NK-92 (cell line): Measurements from ENCODE around the gene PLXNB2.

Experiments
- DNase-seq: peaks from one replicate; lab custom pipeline; 2025; ENCODE audit not compliant: unreplicated experiment; lab: John Stamatoyannopoulos, UW

PLXNB2 gene

DNA sequence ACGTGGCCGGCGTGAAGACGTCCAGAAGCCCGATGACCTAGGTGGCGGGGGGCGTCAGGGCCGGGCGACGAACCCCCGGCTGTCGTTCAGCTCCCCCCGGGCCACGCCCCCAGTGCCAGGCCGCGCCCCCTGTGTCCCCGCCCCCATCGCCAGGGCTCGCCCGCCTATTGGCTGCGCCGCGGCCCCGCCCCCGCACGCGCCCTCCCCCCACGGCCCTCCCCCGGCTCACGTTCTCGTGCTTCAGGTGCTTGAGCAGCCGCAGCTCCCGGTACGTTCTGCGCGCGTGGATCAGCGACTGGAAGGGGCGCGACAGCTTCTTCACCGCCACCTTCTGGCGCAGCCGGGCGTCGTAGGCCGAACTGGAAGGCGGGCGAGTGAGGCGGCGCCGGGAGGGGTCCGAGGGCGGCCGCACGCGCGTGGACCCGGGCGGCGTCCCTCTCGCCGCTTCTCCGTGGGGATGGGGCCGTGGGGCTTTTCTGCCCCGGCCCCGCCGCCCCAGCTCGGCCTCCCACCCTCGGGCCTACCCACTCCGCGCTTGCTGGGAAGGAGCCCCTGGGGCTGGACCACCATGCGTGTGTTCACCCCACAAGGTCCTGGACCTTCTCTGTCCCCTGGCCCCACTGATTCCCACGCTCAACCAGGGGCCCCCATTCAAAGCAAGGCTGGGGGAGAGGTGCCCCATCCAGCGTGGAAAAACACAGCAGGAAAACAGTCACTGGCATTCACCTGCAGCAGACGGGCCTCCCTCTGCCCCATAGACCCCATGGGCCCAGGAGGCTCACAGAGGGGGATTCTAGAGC is 39.7 kb downstream of the PLXNB2 start:
- no peak for DNase-seq

DNA sequence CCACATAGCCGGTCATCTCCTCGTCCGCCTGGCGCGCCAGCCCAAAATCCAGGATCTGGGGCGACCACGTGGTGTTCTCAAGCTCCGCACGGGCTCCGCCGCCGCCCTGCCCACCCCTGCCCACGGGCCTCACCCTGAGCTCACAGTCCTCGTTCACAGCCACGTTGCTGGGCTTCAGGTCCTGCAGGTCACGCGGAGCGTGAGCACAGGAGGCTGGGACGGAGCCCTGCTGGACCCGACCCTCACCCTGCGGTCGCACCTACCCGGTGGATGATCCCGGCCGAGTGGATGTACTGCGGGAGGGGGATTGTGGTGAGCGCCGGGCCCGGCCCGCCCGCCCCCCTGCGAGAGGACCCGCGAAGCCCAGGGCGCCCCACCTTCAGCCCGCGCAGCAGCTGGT is 40.5 kb downstream of the PLXNB2 start:
- no peak for DNase-seq

DNA sequence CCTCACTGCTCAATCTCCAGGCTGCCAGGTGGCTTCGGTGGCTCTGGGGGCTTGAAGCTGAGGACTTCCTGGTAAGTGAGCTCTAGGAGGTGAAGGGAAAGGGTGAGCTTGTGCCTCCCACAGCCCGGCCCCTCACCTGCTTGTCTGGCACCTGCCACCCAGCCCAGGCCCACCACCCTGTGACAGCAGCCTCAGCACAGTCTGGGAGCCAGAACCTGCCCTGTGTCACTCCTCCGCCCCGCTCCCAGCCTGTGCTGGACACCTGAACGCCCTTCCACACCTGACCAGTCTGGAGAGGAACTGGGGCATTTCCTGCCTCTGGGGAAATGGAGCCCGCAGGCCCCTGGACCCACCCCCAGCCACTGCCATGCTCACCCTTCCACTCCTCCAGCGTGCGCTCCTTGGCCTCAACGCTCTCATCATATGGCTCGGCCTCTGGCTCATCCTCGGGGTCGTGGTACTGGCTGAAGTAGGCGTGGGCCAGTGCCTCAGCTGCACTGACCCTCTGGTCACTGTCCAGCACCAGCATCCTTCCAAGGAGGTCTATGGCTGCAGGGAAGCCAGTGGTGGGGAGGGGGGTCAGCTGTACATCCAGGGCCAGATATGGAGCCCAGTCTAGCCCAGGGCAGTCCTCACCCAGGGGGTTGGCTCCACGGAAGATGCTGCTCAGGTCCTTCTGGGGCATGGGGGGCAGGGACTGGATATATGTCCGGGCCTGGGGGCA is 42.3 kb downstream of the PLXNB2 start:
- no peak for DNase-seq

DNA sequence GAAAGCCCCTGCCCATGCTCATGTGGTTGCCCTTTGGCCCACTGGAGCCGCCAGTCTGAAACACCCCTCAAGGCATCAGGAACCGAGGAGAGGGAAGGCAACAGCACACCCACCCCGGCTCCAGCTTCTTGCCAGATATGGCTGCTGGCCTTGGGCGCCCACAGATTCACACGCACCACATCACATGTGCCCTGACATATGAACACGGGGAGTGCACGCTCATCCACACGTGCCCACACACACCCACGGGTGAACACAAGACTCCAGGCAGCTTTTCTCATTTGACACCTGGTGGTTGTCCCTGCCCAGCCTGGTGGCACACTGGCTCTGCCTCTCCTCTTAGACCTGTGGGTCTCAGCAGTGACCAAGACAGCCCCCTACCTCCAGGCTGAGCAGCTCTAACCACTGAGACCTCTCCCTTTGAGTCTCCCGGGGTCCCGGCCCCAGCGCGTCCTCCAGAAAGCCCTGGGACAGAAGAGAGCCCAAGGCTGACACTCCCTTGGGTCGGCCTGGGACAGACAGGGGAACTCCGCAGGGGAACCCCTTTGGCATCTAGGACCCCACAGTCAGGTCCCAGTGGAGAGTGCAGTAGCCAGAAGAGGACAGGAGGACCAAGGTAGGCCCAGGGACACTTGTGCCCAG is 43.2 kb downstream of the PLXNB2 start:
- no peak for DNase-seq

DNA sequence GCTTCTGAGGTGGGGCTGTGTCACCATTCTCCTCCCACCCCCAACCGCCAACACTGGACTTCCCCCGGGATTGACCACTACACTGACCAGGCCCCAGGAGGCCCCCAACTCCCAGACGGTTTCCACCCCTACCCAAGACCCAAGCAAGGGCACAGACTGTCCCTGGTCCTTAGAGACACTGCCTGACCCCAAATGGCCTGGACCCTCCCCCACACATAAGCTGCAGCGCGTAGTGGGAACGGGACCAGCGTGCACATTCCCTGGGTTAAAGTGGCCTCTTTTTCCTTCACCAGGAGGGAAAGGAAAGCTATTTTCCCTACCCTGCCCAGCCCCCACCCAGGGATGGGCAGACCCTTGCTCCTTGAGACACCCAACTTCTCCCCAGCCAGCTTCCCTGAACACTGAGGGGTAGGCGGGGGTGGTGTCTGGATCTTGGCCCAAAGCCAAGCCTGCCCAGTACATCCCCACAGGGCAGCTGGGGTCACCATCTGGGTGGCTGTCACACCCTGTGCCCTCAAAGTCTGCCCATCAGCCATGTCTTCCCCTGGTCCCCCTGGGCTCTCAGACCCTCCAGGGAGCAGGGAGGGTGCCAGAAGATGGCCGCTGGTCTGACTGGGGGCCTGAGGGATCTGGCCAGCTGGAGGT is 44.4 kb downstream of the PLXNB2 start:
- DNase-seq, result no peak

DNA sequence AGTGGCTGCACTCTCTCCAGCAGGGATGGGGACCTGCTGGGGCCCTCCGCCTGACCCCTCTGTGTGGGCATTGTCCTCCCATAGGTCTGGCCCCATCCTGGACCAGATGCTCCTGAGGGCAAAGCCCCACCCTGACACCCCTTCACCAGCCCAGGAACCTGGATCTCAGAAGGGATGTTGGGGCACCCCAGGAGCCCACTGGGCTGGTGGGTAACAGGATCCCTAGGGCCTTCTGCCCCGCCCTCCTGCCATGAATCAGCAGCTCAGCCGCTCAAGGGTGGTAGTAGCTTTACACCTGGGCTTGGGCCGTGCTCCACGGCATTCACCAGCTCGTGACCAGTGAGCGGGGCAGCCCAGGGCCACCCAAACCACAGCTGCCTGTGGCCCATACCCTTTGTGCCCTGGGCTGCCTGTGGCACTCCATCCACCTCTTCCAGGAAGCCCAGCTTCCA is 45.0 kb downstream of the PLXNB2 start:
- no peak for DNase-seq

DNA sequence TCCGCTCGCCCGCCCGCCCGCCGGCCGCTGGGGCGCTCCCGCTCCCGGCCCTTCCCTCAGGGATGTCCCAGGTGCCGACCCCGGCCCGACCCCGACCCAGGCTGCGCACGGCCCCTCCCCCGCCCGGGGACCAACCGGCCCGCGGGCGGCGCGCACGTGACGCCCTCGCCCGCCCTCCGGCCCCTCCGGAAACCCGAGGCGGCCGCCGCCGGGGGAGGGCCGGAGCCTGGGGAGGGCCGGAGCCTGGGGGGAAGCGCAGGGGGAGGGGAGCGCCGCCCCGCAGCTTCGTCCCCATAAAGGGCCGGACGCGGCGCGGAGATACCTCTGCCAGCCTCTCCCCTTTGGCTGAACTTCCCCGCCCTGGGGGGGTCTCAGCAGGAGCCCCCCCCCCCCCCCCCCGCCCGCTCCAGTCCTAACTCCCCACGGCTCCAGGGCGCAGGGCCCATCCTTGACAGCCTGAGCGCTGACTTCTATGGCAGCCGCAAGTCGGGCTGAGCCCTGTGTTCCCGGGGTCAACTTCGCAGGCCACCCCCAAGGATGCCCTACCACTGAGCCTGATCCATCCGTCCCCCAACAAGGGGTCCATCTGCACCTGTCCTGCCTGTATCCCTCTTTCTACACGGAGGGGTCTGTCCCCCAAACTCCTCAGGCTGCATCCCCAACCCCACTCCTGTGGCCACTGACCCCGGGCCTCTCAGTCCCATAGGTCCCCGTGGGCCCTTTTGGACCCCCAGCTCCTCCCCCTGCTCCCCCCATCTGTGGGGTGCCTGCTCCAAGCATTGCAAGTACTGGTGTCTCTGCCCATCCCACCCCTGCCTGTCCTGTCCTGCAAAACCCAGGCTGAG is 45.6 kb downstream of the PLXNB2 start, which contains the start of gene MAPK12:
Gene MAPK12 (minus strand): TSS at position 69 of the 845 bp plus-strand sequence. CDS start 174 bp downstream, outside the sequence.
- DNase-seq, result no peak

DNA sequence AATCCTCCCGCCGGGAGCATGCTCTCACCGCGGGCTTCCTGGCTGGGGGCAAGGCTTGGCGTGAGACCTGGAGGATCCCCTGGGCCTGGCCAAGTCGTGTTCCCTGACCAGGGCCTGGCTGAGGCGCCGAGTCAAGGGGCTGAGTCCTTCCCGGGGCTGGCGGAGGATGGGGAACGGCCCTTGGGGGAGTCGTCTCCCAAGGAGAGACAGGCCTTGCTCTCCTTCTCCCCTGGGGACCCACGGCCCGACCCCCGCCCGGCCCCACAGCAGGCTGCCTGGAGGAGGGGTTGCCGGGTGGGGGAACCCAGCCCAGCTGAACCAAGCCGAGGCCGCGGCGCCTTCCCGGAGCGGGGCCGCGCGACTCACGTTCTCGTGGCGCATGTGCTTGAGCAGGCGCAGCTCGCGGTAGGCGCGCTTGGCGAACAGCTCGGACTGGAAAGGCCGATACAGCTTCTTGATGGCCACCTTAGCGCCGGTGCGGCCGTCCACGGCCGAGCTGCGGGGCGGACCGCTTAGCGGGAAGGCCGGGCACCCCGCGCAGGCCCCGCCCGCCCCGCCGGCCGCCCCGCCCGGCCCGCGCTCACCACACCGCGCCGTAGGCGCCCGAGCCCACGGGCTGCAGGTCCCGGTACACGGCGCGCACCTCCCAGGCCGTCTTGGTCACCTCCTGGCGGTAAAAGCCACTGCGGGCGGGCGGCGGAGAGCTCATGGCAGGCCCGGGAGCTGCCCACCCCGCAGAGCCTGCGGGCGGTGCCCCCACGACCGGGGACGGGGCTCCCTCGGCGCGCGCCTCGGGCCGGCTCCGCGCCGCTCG is 46.4 kb downstream of the PLXNB2 start:
- no peak for DNase-seq

DNA sequence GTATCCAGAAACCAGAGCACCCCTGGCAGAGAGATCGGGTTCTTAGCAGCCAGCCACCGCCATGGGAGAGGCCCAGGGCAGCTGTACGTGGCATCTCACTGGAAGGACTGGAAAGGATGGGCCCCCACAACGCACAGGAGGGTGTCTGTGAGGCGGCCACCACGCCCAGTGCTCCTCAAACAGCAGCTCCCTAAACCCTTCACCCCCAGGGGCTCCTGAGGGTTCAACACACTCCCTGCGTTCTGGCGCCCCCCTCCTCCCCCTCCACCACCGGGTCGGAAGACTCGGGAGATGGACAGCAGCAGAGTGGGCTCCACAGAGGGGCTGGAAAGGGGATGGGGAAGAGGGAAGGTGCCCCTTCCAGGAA is 47.0 kb downstream of the PLXNB2 start:
- DNase-seq, result no peak

DNA sequence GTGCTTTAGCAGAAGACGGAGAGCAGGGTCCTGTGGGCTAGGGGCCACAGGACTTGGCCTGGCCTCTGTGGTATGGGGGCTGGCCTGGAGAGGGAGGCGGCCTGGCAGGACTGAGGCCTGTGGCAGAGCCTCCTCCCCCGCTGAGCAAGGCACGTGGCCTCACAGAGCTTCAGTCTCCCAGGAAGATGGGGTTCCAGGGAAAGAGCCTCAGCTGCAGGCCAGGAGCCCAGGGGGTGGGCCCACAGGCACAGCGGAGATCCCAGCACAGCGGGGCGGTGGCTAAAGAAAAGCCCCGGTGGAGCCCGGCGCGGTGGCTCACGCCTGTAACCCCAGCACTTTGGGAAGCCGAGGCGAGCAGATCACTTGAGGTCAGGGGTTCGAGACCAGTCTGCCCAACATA is 48.1 kb downstream of the PLXNB2 start:
- DNase-seq, result no peak

DNA sequence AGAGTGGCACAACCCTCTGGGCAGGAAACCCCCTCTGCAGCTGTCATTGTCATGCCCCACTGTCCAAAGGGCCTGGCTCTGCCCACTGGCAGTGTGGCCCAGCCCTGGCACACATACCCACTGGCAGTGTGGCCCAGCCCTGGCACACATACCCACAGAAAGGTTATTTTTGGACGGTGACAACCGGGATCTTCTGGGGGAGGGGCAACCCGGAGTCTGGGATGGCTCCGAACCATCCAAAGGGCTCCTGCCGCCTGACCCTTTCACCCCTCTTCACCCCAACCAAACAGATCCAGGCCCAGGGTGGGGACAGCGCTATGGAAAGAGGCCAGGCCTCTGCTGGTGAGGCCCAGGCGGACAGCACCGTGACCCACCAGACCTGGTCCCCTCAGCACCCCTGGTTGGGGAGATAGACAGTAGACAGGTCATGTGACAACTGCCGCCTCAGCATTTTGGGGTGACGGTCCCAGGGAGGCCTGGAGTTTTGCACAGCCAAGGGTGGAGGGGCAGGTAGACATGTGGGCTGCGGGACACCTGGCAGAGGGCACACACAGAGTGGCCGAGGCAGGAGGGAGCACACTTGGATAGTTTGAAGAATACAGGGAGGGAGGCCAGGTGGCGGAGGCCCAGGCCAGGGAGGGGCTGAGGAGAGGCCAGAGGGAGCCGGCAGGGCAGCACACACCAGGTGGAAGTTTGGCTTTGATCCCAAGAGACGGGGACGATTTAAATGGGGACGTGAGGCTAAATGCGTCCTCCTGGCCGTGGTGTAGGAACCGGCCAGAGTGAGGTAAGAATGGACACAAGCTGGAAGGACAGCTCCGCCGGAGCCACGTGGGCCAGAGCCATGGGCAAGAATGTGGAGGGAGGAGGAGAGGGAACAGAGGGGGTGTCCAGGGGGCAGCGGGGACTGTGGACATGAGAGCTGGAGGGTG is 48.8 kb downstream of the PLXNB2 start:
- DNase-seq, result no peak

DNA sequence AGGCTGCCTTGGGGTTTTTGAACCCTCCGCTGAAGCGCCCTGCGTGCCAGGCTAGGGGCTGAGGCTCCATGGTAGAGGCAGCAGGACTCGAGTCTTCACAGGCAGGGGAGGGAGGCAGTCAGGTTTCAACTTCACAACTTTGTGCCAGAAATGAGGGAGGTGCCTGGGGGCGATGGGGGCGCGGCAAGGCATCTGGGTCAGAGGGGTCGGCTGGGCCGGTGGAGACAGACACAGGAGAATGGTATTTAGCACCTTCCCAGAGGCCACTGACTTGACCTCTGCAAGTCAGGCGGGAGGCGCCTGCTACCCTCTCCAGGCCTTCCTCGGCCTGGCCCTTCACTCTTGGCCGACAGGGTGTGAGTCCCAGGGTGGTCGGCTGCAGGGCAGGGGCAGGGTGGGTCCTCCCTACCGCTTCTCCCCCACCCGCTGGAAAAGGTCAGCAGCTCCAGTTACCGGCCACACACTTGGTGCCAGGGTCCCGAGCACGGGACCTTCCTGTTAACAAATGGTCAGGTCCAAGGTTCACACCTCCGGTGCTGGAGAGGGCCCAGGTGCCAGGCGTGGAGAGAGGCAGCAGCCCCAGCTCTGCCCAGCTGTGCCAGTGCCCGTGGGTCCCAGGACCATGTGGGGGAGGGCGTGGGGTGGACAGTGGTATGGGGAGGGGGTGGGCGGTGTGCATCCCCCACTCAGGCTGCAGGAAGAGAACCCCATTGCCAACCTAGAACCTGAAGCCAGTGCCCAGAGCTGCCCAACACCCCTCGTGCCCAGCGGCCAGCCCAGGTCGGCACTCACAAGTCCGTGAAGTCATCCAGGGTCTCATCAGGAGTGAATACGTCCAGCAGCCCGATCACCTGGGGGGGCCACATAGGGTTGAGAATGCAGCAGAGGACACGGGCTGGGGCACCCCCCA is 49.7 kb downstream of the PLXNB2 start:
- DNase-seq, result no peak

DNA sequence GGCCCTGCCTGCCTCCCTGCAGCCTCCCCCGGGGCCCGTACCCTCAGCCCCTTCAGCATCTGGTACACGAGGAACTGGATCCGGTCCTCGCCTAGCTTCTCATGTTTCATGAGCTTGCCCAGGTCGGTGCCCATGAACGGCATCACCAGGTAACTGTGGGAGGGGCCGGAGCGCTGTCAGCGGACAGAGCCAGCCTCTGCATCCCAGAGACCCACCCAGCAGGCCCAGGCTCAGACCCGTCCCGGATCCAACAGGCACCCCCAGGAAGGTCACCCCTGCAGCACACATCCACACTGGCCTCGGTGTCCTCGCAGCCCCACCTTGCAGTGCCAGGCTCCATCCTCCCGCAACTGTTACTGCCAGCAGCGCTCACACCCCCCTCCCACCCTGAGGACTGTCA is 50.4 kb downstream of the PLXNB2 start:
- no peak for DNase-seq

DNA sequence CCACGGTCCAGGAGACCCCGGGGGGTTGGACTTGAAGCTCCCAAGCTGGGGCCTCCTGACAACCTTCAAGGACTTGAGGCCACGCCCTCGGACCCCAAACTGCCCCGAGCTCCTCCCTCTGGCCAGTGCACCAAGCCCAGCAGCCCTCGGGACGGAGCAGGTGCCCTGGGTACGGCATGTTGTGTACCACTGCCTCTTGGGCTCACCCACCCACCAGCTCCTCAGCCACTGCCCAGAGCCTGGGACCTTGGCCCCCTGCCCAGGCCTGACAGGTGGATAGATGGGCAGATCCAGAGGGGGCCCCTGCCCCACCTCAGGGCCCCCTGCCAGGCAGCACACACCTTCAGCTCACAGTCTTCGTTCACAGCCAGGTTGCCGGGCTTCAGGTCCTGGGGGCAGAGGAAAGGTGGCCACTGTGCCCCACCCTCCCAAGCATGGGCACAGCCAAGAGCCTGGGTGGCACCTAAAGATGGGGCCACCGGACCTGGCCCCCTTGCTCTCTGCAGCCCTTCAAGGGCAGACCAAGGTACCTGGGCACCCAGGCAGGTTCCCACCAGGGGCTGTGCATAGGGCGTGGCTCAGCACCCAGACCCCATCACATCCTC is 51.1 kb downstream of the PLXNB2 start:
- DNase-seq, result no peak

DNA sequence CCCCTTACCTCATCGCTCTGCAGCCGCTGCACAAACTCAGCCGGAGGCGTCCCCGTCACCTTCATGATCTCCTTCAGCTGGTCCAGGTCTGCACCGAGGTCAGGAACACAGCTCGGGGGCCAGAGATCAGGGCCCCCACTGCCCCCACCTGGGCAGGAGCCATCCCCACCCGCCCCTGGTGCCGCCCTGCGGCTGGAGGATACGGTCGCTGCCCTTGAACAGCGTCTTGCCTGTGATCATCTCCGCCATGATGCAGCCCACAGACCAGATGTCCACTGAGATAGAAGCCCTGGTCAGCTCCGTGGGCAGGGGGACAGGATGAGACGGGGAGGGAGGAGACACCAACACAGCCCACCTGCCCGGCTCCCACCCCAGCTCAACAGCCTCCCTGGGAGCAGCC is 51.8 kb downstream of the PLXNB2 start:
- no peak for DNase-seq

DNA sequence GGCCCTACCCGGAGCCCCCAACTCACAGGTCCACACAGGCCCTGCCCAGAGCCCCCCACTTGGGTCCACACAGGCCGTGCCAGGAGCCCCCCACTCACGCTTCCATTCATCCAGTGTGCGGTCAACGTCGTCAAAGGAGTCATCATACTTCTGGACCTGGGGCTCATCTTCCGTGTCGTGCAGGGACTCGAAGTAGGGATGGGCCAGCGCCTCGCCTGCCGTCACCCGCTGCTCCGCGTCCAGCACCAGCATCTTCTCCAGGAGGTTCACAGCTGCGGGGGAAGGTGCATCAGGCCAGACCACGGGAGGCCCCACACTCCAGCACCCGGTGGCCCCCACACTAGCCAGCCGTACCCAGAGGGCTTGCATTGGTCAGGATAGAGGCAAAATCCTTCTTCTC is 52.3 kb downstream of the PLXNB2 start:
- no peak for DNase-seq

DNA sequence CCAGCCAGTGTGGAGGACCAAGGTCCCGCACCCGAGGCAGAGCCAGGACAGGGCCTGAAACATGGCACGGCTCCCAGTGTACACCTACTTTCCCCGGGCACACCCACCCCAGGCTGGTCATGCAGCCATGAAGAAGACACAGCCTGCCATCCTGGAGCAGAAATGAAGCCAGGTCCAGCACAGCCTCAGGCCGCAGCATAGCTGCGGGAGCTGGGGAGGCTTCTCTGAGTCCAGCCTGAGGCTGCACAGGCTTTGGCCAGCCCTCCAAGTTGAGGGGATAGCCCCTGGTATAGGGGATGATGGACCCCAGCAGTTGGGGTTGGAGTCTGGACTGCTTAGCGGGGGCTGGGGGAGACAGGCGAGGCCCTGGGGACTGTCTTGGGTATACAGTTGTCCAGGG is 53.5 kb downstream of the PLXNB2 start:
- DNase-seq, result no peak
